Cortex of kidney (tissue), 1 donor: ENCODE measurements around the gene PCNA.
"Not testable (repeated sequence)": the region's sequence is repeated elsewhere in the genome, so short reads cannot be mapped to it uniquely, and the experiment has no call there.

Source experiments
- DNase-seq: peaks from one replicate; lab custom pipeline; 2025; lab: John Stamatoyannopoulos, UW

PCNA gene

GRCh38 chr20:5096463-5096862 is 23.3 kb downstream of the PCNA start:
- DNase-seq, result no peak

GRCh38 chr20:5095931-5096330 is 23.8 kb downstream of the PCNA start:
- no peak for DNase-seq

GRCh38 chr20:5095454-5095853 is 24.3 kb downstream of the PCNA start:
- DNase-seq, result no peak

- DNase-seq, result no peak
Measured at GRCh38 chr20:5092765-5093339, 26.9 kb downstream of the PCNA start.

- DNase-seq, result no peak
Measured at GRCh38 chr20:5091902-5092301, 27.9 kb downstream of the PCNA start.

- no peak for DNase-seq
Measured at GRCh38 chr20:5090191-5090590, 29.6 kb downstream of the PCNA start.

- no peak for DNase-seq
Measured at GRCh38 chr20:5088688-5089087, 31.1 kb downstream of the PCNA start.

- no peak for DNase-seq
Measured at GRCh38 chr20:5085380-5085779, 34.4 kb downstream of the PCNA start.

GRCh38 chr20:5080384-5080877 is 39.3 kb downstream of the PCNA start:
- no peak for DNase-seq

GRCh38 chr20:5078399-5078958 is 41.3 kb downstream of the PCNA start:
- no peak for DNase-seq

- DNase-seq, result no peak
Measured at GRCh38 chr20:5077761-5078387, 41.9 kb downstream of the PCNA start.

- not testable (repeated sequence) for DNase-seq
Measured at GRCh38 chr20:5076913-5077312, 42.8 kb downstream of the PCNA start.

- DNase-seq, result no peak
Measured at GRCh38 chr20:5074232-5074674, 45.5 kb downstream of the PCNA start.

- no peak for DNase-seq
Measured at GRCh38 chr20:5073660-5074231, 46.0 kb downstream of the PCNA start.

- no peak for DNase-seq
Measured at GRCh38 chr20:5072756-5073659, 46.8 kb downstream of the PCNA start.

- DNase-seq, result not testable (repeated sequence)
Measured at GRCh38 chr20:5071942-5072341, 47.8 kb downstream of the PCNA start.

- DNase-seq, result no peak
Measured at GRCh38 chr20:5070570-5070969, 49.2 kb downstream of the PCNA start.

- DNase-seq, result no peak
Measured at GRCh38 chr20:5070081-5070480, 49.7 kb downstream of the PCNA start.

- DNase-seq, result no peak
Measured at GRCh38 chr20:5069141-5069806, 50.5 kb downstream of the PCNA start.

- DNase-seq, result no peak
Measured at GRCh38 chr20:5067877-5068645, 51.7 kb downstream of the PCNA start.

GRCh38 chr20:5065879-5066383 is 53.8 kb downstream of the PCNA start:
- DNase-seq, result no peak
